ENCODE measurements around the gene ZNF641.

The ZNF641 gene

GRCh38 chr12:48342980-48343379 is 7.7 kb downstream of the ZNF641 start:
- Histone ChIP-seq H3K36me3 (ENCODE audit: insufficient read depth, low read length) (peaks cover 42% of the 10 kb centered on the region), H3K4me3 (ENCODE audit: low read depth in 1 of 2, low read length in 2 of 2) (no peak overlapping the region), H3K4me1 (ENCODE audit: insufficient read depth, low read length) (no peaks in the 10 kb centered on the region), H3K4me2 (ENCODE audit: insufficient read depth, low read length) (no peak overlapping the region), H3K27ac (ENCODE audit: low read length) (no peak overlapping the region), H3K79me2 (ENCODE audit: insufficient read depth, low read length) (no peaks in the 10 kb centered on the region), H3K27me3 (ENCODE audit: insufficient read depth, low read length, poor library complexity) (no peaks in the 10 kb centered on the region), H4K20me1 (ENCODE audit: insufficient read depth, low read length) (no peaks in the 10 kb centered on the region), H3K9me3 (ENCODE audit: insufficient read depth, low read length, severe bottlenecking) (no peaks in the 10 kb centered on the region), H2AFZ (ENCODE audit: low read depth, low read length) (no peak overlapping the region), H3K9ac (ENCODE audit: low read depth, low read length) (no peak overlapping the region)
- no peak for ATAC-seq (ENCODE audit: insufficient read depth, low read depth)
- TF ChIP-seq CTCF (IDR thresholded peaks at IDR 0.05; ENCODE audit: borderline replicate concordance, extremely low read depth, low read length, poor library complexity, severe bottlenecking) (no peak), EZH2 (IDR thresholded peaks at IDR 0.05; ENCODE audit: borderline replicate concordance, low read depth, low read length, severe bottlenecking) (no peak)
- no peak for DNase-seq

- DNase-seq (no peak), ATAC-seq (ENCODE audit: insufficient read depth, low read depth) (no peak)
- Histone ChIP-seq H3K27ac (ENCODE audit: low read length) (no peak overlapping the region), H3K36me3 (ENCODE audit: insufficient read depth, low read length) (peaks cover 22% of the 10 kb centered on the region), H3K9ac (ENCODE audit: low read depth, low read length) (no peak overlapping the region), H3K4me3 (ENCODE audit: low read depth in 1 of 2, low read length in 2 of 2) (no peak overlapping the region), H3K4me1 (ENCODE audit: insufficient read depth, low read length) (no peaks in the 10 kb centered on the region), H3K4me2 (ENCODE audit: insufficient read depth, low read length) (no peak overlapping the region), H2AFZ (ENCODE audit: low read depth, low read length) (no peak overlapping the region), H4K20me1 (ENCODE audit: insufficient read depth, low read length) (no peaks in the 10 kb centered on the region), H3K9me3 (ENCODE audit: insufficient read depth, low read length, severe bottlenecking) (no peaks in the 10 kb centered on the region), H3K79me2 (ENCODE audit: insufficient read depth, low read length) (no peaks in the 10 kb centered on the region), H3K27me3 (ENCODE audit: insufficient read depth, low read length, poor library complexity) (no peaks in the 10 kb centered on the region)
- TF ChIP-seq EZH2 (IDR thresholded peaks at IDR 0.05; ENCODE audit: borderline replicate concordance, low read depth, low read length, severe bottlenecking) (no peak), CTCF (IDR thresholded peaks at IDR 0.05; ENCODE audit: borderline replicate concordance, extremely low read depth, low read length, poor library complexity, severe bottlenecking) (no peak)
Measured at GRCh38 chr12:48340943-48341342, 9.8 kb downstream of the ZNF641 start.

DNA sequence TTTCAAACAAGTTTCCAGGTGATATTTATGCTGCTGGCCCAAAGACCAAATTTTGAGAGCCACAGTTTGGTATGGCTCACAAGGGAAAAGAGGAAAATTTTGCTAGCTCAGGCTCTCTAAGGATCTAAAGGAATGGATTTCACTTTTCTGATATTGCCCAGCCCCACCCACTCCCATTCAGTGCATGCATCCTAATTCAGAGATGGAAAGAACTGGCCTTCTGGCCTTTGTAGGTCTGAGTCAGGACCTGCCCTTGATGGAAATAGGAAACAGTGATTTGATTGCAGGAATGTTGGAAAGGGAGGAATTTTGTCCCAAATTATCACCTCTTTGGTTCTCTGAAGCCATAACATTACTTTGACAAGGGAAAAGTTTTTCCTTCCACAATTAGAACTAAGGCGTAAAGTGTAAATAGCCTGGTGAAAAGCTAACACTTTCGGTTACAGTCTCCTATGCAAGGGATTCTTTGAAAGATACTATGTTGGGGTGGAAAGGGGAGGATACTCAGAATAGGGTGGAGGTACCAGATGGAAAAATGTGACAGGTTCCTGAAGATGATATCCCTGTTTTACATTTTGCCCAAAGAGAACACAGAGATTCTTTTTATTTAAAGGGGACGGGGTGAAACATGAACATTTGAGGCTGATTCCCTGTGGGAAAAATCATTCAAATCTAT is 11.1 kb downstream of the ZNF641 start:
- no peak overlapping the region for H3K27ac ChIP-seq (ENCODE audit: low read length)
- H3K4me3 ChIP-seq (ENCODE audit: low read depth in 1 of 2, low read length in 2 of 2): no peak overlapping the region
- no peak overlapping the region for H3K9ac ChIP-seq (ENCODE audit: low read depth, low read length)
- TF ChIP-seq CTCF (IDR thresholded peaks at IDR 0.05; ENCODE audit: borderline replicate concordance, extremely low read depth, low read length, poor library complexity, severe bottlenecking) (no peak), EZH2 (IDR thresholded peaks at IDR 0.05; ENCODE audit: borderline replicate concordance, low read depth, low read length, severe bottlenecking) (no peak)
- H3K36me3 ChIP-seq (ENCODE audit: insufficient read depth, low read length): peaks cover 16% of the 10 kb centered on the region
- no peak for ATAC-seq (ENCODE audit: insufficient read depth, low read depth)
- H3K9me3 ChIP-seq (ENCODE audit: insufficient read depth, low read length, severe bottlenecking): peaks cover 3% of the 10 kb centered on the region
- no peaks in the 10 kb centered on the region for H3K27me3 ChIP-seq (ENCODE audit: insufficient read depth, low read length, poor library complexity)
- H3K4me1 ChIP-seq (ENCODE audit: insufficient read depth, low read length): no peaks in the 10 kb centered on the region
- H2AFZ ChIP-seq (ENCODE audit: low read depth, low read length): no peak overlapping the region
- DNase-seq: no peak
- H3K79me2 ChIP-seq (ENCODE audit: insufficient read depth, low read length): no peaks in the 10 kb centered on the region
- no peak overlapping the region for H3K4me2 ChIP-seq (ENCODE audit: insufficient read depth, low read length)
- H4K20me1 ChIP-seq (ENCODE audit: insufficient read depth, low read length): no peaks in the 10 kb centered on the region

All from DND-41 (cell line).